ENCODE measurements around the gene THAP8.

DNA sequence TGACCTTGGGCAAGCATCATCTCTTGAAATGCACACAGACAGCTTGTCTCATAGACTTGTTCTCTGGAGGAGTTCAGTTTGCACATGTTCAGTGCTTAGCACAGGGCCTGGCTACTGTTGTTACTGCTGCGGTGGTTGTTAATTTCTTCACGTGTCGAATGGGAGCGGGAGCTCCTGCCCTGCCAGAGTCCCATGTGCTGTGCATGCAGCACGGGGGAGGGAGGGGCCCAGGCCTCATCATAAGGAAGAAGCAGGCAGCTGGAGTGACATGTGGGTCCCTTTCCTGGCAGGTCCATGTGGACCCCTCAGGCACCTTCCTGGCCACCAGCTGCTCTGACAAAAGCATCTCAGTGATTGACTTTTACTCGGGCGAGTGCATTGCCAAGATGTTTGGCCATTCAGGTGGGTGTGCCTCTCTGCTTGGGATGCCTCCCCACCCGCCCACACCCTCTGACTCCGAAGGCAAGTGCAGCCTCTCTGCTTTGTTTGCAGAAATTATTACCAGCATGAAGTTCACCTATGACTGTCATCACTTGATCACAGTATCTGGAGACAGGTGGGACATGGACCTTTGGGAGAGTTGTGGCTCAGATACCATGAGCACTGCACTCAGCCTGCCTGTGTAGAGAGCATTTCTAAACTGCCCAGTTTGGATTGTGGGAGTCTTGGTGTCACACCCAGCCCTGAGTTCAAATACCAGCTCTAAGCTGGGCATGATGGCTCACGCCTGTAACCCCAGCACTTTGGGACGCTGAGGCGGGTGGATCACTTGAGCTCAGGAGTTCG is 37.0 kb upstream of the THAP8 start:
- TF ChIP-seq, protein P1, sequence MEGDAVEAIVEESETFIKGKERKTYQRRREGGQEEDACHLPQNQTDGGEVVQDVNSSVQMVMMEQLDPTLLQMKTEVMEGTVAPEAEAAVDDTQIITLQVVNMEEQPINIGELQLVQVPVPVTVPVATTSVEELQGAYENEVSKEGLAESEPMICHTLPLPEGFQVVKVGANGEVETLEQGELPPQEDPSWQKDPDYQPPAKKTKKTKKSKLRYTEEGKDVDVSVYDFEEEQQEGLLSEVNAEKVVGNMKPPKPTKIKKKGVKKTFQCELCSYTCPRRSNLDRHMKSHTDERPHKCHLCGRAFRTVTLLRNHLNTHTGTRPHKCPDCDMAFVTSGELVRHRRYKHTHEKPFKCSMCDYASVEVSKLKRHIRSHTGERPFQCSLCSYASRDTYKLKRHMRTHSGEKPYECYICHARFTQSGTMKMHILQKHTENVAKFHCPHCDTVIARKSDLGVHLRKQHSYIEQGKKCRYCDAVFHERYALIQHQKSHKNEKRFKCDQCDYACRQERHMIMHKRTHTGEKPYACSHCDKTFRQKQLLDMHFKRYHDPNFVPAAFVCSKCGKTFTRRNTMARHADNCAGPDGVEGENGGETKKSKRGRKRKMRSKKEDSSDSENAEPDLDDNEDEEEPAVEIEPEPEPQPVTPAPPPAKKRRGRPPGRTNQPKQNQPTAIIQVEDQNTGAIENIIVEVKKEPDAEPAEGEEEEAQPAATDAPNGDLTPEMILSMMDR (IDR thresholded peaks at IDR 0.05), result no peak
- no peak for TF ChIP-seq POLR2A (IDR thresholded peaks at IDR 0.05)
